H1 (cell line): ENCODE measurements around the gene DOCK9. TPM values are rescaled to one million over a fixed set of nuclear protein-coding genes. Genes with fewer than 3 reads are reported as not detected.

ENCODE experiments used
- FOSL1 ChIP-seq: IDR thresholded peaks from 2 replicates; pipeline ENCODE4 v1.6.1; 2011; ENCODE audit warnings: mild to moderate bottlenecking, low read depth, low read length, moderate library complexity; ENCODE audit not compliant: insufficient read depth
- HDAC6 ChIP-seq: IDR thresholded peaks from one replicate; pipeline ENCODE4 v1.7.1; 2012; ENCODE audit warnings: low read depth, mild to moderate bottlenecking, inconsistent platforms, low read length, moderate library complexity
- KDM5A ChIP-seq: fragments of 200-600 bp; IDR thresholded peaks from 2 replicates; pipeline ENCODE4 v1.7.1; 2012; ENCODE audit warnings: mild to moderate bottlenecking, low read length, inconsistent platforms, mixed read lengths
- MAFK ChIP-seq: IDR thresholded peaks from 2 replicates; pipeline ENCODE4 v1.6.1; 2012; ENCODE audit warnings: low read depth, mild to moderate bottlenecking, improper control_type of control experiment, low read length
- RNF2 ChIP-seq: fragments of 200-900, 300-1000 bp; sonication (generic); IDR thresholded peaks from 2 replicates; pipeline ENCODE4 v1.7.1; 2016; ENCODE audit warnings: borderline replicate concordance, low read depth, mild to moderate bottlenecking, antibody characterized with exemption, low read length; ENCODE audit not compliant: poor library complexity, severe bottlenecking; ENCODE audit errors: missing control alignments
- RXRA ChIP-seq: IDR thresholded peaks from 2 replicates; pipeline ENCODE4 v1.6.1; 2011; ENCODE audit warnings: low read depth, mild to moderate bottlenecking, low read length, moderate library complexity; ENCODE audit not compliant: insufficient read depth
- polyA plus RNA-seq, 7 experiments: library from polyadenylated mRNA; depleted of rRNA in 3 of 7; stranded (reverse) in 5 of 7; unstranded in 2 of 7; fragments of >200 nt in 5 of 7; fragments of 200-250 nt in 2 of 7; gene quantifications; 1 replicate in 5 of 7; 2 replicates in 1 of 7; 4 replicates in 1 of 7; pipeline versions ENCODE4 v1.2.1 to v1.2.3, GENCODE V29; 2011 to 2013; ENCODE audit warnings: missing spikeins in 2 of 7, mixed read lengths in 2 of 7
- total RNA-seq: library from RNA; stranded (reverse); fragmentation: NEBNext Ultra II Directional; extraction: Animal tissue kit (Norgen Biotek cat#: 25700); gene quantifications from 2 replicates; pipeline ENCODE4 v1.2.1, GENCODE V29; 2021
- TF ChIP-seq, protein P1 (sequence below): fragments of 300-600 bp; sonication (generic); IDR thresholded peaks from 2 replicates; pipeline ENCODE4 v1.7.1; 2012; ENCODE audit warnings: low read length, moderate library complexity, mild to moderate bottlenecking, inconsistent platforms; ENCODE audit not compliant: insufficient replicate concordance

Gene DOCK9
- total and polyA plus RNA-seq, 2 of the 8 experiments (the other 6 are each of a cell fraction or from before 2014, with no cell fraction given), result 21.6 to 31.5 TPM

DNA sequence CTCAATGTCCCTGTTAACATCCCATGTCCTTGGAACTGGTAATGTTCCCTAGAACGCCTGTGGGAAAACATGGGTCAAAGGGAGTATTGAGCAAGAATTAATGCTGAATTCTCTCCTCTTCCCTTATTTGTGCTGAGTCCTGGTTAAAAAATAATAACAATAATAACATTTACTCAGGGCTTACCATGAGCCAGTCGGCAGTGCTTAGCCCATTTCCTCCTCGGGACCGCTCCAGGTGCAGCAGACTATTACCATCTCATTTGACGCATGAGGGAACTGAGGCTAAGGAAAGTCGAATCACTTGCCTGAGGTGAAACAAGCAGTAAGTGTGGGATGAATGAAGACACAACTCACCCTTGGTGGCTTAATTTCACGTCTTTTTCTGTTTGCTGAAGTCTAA is 191.8 kb downstream of the DOCK9 start (continued):
- TF ChIP-seq, protein P1, sequence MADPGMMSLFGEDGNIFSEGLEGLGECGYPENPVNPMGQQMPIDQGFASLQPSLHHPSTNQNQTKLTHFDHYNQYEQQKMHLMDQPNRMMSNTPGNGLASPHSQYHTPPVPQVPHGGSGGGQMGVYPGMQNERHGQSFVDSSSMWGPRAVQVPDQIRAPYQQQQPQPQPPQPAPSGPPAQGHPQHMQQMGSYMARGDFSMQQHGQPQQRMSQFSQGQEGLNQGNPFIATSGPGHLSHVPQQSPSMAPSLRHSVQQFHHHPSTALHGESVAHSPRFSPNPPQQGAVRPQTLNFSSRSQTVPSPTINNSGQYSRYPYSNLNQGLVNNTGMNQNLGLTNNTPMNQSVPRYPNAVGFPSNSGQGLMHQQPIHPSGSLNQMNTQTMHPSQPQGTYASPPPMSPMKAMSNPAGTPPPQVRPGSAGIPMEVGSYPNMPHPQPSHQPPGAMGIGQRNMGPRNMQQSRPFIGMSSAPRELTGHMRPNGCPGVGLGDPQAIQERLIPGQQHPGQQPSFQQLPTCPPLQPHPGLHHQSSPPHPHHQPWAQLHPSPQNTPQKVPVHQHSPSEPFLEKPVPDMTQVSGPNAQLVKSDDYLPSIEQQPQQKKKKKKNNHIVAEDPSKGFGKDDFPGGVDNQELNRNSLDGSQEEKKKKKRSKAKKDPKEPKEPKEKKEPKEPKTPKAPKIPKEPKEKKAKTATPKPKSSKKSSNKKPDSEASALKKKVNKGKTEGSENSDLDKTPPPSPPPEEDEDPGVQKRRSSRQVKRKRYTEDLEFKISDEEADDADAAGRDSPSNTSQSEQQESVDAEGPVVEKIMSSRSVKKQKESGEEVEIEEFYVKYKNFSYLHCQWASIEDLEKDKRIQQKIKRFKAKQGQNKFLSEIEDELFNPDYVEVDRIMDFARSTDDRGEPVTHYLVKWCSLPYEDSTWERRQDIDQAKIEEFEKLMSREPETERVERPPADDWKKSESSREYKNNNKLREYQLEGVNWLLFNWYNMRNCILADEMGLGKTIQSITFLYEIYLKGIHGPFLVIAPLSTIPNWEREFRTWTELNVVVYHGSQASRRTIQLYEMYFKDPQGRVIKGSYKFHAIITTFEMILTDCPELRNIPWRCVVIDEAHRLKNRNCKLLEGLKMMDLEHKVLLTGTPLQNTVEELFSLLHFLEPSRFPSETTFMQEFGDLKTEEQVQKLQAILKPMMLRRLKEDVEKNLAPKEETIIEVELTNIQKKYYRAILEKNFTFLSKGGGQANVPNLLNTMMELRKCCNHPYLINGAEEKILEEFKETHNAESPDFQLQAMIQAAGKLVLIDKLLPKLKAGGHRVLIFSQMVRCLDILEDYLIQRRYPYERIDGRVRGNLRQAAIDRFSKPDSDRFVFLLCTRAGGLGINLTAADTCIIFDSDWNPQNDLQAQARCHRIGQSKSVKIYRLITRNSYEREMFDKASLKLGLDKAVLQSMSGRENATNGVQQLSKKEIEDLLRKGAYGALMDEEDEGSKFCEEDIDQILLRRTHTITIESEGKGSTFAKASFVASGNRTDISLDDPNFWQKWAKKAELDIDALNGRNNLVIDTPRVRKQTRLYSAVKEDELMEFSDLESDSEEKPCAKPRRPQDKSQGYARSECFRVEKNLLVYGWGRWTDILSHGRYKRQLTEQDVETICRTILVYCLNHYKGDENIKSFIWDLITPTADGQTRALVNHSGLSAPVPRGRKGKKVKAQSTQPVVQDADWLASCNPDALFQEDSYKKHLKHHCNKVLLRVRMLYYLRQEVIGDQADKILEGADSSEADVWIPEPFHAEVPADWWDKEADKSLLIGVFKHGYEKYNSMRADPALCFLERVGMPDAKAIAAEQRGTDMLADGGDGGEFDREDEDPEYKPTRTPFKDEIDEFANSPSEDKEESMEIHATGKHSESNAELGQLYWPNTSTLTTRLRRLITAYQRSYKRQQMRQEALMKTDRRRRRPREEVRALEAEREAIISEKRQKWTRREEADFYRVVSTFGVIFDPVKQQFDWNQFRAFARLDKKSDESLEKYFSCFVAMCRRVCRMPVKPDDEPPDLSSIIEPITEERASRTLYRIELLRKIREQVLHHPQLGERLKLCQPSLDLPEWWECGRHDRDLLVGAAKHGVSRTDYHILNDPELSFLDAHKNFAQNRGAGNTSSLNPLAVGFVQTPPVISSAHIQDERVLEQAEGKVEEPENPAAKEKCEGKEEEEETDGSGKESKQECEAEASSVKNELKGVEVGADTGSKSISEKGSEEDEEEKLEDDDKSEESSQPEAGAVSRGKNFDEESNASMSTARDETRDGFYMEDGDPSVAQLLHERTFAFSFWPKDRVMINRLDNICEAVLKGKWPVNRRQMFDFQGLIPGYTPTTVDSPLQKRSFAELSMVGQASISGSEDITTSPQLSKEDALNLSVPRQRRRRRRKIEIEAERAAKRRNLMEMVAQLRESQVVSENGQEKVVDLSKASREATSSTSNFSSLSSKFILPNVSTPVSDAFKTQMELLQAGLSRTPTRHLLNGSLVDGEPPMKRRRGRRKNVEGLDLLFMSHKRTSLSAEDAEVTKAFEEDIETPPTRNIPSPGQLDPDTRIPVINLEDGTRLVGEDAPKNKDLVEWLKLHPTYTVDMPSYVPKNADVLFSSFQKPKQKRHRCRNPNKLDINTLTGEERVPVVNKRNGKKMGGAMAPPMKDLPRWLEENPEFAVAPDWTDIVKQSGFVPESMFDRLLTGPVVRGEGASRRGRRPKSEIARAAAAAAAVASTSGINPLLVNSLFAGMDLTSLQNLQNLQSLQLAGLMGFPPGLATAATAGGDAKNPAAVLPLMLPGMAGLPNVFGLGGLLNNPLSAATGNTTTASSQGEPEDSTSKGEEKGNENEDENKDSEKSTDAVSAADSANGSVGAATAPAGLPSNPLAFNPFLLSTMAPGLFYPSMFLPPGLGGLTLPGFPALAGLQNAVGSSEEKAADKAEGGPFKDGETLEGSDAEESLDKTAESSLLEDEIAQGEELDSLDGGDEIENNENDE, result no peak
- TF ChIP-seq HDAC6, result no peak
- no peak for TF ChIP-seq MAFK
- TF ChIP-seq FOSL1, result no peak
- no peak for TF ChIP-seq RXRA
- no peak for TF ChIP-seq RNF2
- no peak for TF ChIP-seq KDM5A
